C1 segment of cervical spinal cord (tissue), 14 donors: ENCODE data around the gene GALNT14.
"Not testable (repeated sequence)": the region's sequence is repeated elsewhere in the genome, so short reads cannot be mapped to it uniquely, and the experiment has no call there.

Experiments used
- DNase-seq, 14 donors: peaks; one replicate each; lab custom pipeline; 2025; lab: John Stamatoyannopoulos, UW

The GALNT14 gene

DNA sequence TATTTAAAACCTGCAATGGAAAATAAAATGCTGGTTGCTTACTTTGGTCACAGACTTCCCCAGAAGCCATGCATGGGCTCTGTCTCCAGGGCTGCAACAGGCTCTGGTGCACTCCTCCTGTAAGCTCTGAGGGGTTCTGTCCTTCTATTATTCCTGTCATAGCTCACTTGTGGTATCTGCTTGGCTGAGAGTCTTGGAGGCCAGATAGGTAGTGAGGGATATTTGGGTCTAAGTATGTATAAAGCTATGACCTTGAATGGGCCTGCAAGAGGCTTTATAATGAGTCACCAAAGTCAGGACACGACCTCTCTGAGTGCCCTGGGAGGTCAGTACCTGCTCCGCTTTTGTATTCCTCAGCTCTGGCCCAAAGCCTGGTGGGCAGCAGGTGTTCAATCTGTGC lies 189.4 kb downstream of the GALNT14 start:
- peak in 1 of 14 donors; percentile 17 for DNase-seq

DNA sequence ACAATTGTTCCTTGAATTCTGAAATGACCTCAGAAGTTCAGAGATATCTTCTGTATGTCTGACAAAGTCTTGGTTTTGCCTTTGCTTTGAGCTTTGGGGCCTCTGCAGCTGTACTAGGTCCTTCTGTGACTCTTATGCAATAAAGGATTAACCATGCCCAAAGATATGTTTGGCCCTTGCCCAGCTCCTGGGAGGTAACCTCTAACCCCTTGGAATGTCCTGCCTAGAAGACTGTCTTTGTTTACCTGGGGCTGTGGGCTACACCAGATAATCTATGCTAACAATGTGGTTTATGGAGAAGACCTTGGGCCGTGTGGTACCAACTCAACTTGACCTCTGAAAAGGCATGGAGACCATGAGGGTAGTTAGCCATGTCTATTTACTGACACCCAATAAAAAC lies 190.1 kb downstream of the GALNT14 start:
- DNase-seq, result no peak

DNA sequence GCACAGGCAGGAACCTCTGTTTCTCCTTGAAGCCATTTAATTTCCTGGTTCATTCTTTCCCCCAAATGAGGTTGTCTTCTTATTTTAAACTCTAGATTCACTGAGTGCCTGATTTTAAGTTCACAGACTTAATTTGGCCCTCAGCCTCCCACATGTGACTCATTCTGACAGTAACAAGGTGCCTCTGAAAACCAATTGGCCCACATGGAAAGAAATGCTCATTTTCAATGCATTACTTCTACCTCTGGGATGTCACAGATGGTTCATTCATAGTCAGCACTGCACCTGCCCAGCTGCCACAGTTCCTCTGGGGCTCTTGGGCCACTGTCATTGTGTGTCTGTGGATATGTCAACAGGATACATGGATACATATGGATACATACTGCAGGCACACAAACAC lies 190.6 kb downstream of the GALNT14 start:
- DNase-seq, result no peak

DNA sequence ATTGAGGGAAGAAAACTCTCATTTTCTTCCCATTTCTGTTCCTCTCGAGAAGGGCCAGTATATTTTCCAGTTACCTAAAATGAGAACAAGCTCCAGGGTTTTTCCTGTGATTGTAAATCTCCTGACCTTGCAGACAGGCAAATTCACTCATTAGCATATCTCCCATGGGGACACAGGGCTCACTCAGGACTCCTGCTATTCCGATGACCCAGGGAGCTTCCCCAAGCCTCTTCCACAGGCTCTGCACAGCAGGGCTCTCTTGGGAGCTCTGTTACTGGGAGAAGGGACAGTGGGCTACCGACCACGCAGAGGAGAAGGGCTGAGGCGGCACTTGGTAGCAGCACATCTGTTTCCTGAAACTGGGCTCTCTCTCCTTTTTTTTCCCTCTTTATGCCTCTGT lies 195.8 kb downstream of the GALNT14 start:
- no peak for DNase-seq

DNA sequence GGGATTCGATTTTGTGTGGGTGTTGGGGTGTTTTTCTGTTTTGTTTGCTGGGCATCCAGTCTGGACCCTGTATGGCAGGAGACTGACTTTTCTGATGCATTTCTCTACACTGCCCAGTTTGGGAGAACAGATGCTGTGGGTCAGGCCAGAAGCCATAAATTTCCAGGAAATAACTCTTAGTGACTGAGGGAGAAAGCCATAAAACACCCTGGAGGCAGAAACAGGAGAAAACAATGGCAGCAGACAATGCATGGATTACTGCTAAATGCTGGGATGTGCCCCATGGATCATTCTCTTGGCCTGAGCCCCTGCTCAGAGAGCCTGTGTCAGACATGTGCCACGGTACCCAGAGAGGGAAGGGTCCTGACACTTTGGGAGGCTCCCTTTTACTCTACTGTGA lies 197.4 kb downstream of the GALNT14 start:
- no peak for DNase-seq

DNA sequence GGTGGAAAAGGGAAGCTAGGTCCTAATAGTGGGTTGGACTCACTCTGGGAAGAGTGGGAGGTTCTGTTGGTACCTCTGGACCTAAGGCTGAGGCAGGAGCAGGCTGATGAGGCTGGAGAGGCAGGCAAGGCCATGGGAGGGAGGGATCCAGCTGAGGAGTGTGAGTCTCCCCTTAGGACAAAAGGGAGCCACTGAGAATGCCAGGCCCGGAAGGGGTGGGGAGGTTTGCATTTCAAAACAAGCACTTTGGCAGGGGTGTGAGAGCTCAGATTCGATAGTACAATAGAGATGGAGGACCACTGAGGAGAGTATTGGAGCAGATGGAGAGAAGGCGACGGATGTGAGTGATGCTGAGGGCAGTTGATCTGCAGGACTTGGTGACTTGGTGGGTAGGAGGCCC lies 198.9 kb downstream of the GALNT14 start:
- no peak for DNase-seq

DNA sequence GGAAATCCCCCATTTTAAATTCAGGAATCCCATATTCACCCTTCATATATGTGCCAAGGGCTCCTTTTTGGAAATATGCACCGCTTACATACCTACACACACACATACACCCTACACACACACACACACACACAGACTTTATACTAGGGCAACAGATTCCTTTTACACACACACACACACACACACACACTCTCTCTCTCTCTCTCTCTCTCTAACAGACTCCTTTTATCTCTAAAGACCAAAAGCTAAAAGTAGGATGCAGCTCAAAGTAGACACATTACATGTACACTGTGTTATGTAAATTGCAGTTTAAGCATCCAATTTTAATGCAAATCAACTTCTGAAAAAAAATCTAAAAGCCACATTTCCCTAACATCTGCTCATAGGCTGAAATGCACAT lies 200.0 kb downstream of the GALNT14 start:
- no peak for DNase-seq

DNA sequence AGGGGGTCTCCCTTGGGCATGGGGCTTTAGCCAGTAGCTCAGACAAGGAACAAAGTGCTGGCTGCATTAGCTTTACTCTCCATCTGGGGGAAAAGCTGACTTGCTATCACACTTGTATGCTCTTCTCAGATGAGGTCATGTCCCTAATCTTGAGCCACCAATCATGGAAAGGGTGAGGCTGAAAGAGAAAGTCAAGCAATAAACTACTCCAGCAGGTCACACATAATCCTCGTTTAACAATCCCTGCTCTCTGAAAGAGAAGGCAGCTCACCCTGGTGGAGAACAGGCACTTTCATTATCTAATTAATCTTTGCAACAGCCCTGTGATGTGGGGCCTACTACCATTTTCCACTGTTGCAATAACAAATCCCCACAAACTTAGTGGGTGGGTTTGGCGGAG lies 201.3 kb downstream of the GALNT14 start:
- no peak for DNase-seq

DNA sequence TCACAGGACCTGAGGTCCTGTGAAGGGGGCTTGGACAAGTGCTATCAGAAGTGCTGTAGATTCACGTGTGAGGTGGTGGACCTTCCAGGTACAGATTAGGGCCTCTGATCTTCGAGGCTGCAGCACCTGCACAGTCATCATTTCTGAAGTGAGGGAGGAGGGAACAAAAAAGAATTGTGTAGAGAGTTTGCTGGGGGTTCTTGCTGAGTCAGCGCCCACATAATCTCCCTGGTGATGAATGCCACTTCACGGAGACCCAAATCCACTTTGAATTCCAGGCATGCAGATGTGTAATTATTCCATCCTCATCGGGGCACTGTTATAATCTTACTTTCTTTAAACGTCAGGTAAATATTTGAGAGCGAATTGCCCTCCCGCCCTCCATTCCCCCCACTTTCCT lies 202.4 kb downstream of the GALNT14 start:
- DNase-seq, result no peak

DNA sequence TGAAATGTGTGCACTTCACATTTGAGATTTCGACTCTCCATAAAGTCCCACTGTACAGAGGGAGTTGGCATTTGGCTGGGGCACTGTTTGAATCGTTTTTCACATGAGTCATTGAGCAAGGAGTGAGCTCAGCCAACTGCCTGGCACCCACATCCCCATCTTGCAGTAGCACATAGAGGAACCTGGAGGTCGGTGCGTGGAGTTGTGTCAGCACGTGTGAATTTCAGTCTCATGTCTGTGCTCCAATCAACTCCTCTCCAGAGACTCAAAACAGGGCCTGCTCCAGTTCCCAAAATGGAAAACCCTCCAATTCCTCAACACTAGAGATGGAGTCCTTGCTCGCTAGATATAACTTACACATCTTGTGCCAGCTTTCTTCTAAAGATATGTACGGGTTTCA lies 204.2 kb downstream of the GALNT14 start:
- no peak for DNase-seq

DNA sequence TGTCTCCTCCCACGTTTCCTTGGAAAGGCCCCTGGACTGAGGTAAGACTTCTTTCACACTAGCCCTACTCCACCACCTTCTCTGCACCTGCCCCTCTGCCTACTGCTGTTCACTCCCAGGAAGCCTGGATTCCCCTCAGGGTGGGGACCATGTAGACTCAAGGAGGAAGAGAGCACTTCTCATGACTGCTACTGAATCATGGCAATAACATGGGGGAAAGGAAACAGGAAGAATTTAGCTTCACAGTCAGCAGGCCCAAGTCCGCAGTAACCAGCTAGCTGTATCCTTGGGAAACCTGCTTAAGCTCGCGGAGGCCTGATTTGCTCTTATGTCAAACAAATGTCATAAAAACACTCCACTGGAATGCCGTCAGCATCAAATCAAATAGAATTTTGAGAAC lies 204.7 kb downstream of the GALNT14 start:
- no peak for DNase-seq

DNA sequence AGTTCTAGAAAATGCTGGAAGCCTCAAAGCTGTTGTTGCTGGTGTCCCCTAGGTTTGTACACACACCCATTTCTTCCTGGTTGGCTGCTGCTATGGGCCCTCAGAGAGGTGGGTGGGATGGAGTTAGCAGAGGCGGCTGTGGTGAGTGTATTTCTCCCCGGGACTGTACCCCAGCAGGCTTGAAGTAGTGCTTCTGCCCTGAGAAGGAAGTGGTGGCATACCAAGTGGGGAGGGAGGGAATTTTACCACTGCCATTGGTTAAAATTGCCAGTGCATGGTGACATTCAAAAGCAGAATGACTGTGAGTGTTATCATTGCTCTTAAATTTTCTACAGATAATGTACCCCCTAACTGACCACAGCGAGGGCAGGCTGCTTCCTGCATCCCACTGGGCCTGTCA lies 205.4 kb downstream of the GALNT14 start:
- DNase-seq, result no peak

DNA sequence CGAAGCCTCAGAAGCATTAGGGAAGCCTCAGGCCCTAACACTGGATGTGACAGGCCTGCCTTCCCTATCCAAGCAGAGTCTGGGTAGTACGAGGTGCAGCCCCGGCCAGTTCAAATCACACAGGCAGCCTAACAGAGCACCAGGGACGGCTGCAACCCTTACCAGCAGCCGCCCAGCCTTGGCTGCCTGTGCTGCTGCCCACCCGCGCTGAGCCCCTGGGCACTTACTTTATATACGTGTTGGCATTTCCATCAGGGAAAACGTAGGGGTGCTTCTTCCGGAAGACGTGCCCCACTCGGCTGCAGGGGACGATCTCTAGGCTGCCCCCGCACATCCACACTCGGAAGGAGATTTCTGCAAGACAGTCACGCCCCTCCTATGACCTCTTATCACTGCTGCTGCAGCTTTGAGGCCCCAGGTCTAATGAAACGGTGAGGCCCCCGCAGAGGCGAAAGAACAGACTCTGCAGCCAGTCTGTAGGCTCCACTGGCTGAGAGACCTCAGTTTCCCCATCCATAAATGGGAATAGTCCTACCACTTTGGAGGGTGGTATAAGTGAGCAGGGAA lies 206.3 kb downstream of the GALNT14 start:
- DNase-seq, result no peak

DNA sequence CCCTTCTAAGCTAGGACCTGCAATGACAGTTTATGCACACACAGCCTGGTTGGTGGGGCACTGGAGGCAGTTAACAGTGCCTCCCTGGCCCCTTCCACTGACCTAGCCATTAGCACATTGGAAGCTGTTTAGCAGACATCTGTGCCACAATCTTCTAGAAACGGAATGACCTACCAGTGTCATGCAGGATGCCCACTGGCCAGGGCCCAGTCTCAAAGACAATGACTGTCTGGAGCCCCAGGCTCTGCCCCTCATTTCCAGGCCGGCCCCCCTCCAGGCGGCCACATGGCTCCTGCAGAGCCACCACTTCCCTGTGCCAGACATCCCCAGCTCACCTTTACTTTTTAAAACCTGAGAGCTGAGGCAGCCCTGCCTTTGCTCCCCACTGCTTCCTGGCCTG lies 207.5 kb downstream of the GALNT14 start:
- no peak for DNase-seq

DNA sequence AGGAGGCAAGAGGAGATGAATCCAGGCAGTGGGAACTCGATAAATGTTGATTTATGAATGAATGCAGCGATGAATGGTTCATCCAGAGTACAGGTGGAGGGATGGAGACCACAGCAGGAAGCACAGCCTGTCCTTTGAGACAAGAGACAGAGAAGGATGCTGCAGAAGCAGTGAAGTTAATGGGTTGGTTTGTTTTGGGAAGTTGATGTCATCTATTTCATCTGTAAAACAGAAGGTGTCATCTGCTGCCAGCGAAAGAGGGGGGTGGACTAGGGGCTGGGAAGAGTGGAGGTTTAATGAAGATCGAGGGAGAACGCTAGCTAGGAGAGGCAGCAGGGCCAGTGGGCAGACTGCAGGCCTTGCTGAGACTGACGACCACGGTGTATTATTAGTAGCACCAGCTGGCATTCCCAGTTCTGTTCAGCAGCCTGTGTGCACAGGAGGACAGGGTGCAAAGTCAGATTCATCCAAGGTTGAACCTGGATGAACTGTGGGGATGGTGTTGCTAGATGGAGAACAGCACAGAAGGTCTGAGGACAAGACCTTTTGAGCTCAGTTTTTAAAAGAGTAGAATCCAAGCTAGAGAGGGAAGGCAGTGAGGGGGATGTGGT lies 210.7 kb downstream of the GALNT14 start:
- peak in 1 of 14 donors; percentile 24 for DNase-seq

DNA sequence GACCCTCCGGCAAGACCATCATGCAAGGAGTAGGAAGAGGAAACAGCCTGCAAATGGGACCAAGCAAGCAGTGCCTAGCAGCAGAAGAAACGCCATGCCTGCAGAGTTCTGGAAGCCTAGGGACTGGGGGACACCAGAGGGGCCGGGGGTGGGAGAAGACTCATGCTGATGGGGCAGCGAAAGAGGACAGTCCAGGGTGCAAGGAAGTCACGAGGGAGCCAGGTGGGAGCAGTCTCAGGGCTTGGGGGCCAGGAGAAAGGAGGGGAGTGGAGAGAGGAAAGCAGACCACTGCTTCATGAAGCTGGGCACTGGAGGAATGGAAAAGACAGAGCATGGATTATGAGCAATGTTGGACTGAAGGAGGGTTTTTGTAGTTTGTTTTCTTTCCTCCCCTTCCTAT lies 211.6 kb downstream of the GALNT14 start:
- no peak for DNase-seq

DNA sequence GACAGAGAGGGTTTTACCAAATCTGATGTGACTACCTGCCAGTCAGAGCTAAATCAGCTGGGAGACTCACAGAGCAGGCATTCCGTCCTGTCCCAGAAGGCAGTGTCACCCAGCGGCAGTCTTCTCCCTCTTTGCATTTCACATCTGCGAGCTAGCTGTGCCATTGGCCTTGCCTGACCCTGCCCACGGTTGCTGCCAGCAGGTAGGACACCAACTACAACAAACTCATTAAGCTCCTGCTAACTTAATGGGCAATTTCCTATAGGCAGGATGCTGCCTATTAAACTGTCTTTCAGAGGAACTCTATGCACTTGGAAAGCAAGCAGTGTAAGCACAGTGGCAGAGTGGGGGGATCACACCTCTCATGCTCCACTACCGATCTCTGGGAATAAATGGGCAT lies 214.6 kb downstream of the GALNT14 start:
- no peak for DNase-seq

DNA sequence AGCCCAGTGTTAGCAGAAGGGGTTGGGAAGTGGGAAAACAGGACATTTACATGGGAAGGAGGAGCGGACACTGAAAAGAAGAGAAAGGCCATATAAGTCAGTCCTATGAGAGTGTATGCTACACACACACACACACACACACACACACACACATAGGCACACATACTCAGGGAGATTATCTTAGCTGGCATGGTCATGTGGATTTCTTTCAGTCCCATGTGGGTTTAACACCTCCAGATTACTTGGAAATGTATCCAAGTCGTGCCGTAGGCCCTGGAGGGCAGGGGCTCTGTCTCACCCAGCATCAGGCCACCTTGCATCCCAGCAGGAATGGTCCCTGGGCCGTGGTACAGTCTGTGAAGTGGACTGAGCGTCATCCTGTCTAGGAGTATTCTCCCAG lies 217.7 kb downstream of the GALNT14 start:
- DNase-seq, result no peak

DNA sequence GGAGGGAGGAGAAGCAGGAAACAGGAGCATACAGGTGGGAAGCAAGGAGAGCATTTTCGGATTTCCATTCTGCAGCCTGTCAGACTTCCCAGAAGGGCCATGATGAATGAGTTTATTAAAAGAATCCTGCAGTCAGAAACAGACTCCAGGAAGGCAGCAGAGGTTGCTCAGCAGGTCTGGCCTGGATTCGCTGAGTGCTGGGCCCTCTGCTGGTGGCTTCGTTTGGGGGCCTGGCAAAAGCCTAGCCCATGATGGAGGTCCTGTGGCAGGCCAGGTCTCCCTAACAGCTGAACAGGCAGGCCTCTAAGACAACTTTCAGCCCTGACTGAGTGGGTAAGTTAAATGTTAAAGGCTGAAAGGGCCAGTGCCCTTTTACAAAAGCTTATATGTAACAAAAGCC lies 222.8 kb downstream of the GALNT14 start:
- no peak for DNase-seq

DNA sequence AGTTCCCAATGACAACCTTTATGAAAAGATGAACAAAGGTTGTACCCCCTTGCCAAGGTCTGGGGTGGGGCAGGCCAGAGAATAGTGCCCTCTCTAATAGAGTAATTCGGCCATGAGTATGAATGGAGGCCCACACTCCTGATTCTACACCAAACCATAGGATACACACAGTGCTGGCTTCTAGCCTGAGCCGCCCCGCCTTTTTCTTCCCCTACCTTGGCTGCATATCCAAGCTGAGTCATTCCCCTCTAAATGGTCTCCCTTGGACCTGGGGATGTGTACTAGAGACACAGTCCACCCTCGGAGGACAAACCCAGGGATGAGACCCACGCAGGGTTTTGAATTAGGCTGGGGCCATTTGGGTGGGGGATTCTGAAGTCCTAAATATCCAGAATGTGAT lies 223.8 kb downstream of the GALNT14 start:
- no peak for DNase-seq

DNA sequence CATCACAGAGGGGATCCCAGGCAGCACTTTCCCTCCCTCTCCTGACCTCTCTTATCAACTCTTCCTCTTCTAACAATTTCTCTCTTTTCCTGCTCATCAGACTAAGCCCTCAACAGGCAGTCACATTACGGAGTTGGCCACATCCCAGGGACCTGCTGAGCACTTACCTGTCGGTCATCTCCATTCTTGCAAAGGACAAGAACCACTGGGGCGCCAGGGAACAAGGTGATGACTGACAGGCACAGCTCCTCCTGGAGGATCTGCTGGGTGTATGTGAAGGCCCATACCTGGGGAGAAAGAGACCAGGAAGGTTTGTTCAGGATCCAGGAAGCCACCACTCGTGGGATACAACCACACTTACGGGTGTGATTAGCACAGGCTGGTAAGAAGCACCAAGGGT lies 226.2 kb downstream of the GALNT14 start:
- DNase-seq, result no peak

DNA sequence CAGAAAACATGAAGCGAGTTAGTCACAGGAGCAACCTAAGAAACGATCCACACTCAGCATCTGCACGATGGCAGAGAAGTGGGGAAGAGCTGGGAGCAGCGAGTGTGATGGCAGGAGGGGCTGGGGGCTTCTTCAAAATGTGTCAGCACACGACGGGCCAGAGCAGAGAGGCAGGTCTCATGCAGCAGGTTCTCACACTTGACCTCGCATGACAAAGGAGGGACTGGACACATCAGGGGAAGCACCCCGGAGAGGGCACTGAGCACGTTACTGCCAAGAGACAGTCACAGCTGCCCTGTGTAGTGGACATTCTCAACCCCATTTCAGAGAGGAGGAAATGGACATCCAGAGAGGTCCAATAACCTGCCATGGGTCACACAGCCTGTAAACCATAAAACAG lies 226.9 kb downstream of the GALNT14 start:
- no peak for DNase-seq

DNA sequence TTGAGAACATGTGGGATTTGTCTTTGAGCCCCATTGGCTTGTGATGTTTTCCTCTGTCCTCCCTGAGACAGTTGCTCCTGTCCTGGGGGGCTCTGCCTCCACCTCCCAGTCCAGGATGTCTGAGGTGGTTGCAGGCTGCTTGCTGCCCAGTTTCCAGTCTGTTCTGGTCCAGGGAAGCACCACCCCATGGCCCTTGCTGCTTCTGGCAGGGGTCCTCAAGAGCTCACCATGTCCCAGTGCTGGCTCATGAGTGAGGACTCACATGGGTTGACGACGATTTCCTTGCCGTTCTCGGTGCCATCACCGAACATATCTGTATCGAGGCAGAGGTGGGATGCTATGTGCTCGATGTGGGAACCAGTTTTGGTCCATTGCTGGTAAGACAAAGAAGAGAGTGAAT lies 227.6 kb downstream of the GALNT14 start:
- DNase-seq, result no peak

DNA sequence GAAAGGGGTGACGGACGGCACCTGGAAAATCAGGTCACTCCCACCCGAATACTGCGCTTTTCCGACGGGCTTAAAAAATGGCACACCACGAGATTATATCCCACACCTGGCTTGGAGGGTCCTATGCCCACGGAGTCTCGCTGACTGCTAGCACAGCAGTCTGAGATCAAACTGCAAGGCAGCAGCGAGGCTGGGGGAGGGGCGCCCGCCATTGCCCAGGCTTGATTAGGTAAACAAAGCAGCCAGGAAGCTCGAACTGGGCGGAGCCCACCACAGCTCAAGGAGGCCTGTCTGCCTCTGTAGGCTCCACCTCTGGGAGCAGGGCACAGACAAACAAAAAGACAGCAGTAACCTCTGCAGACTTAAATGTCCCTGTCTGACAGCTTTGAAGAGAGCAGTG lies 233.8 kb downstream of the GALNT14 start:
- DNase-seq, result not testable (repeated sequence)
